Measurements from ENCODE around the gene FAM184B. TPM values are rescaled to one million over a fixed set of nuclear protein-coding genes. Genes with fewer than 3 reads are reported as not detected.
A peak's percentile ranks its signal among the peaks of the same experiment; 100 is the strongest.

The FAM184B gene
- total RNA-seq, 4 donors from 2014 or later = not detected

GRCh38 chr4:17814140-17814539 lies 32.7 kb upstream of the FAM184B start:
- Histone ChIP-seq H3K27ac (no peak overlapping the region), H3K4me3 (no peak overlapping the region), H3K4me1 (peaks cover 2 to 18% (median 5%) of the 10 kb centered on the region in 4 donors), H3K36me3 (no peaks in the 10 kb centered on the region), H3K27me3 (no peaks in the 10 kb centered on the region), H3K9me3 (no peaks in the 10 kb centered on the region)
- WGBS, 2 donors = 72 to 79% methylated on average over 3 of the region's 3 CpGs
- no peak for DNase-seq (ENCODE audit: low spot score in 2 of 2)
- TF ChIP-seq POLR2A (IDR thresholded peaks at IDR 0.05) (no peak), EP300 (IDR thresholded peaks at IDR 0.05) (no peak), CTCF (IDR thresholded peaks at IDR 0.05) (no peak)

- Histone ChIP-seq H3K4me3 (no peak overlapping the region), H3K27me3 (no peaks in the 10 kb centered on the region), H3K9me3 (no peaks in the 10 kb centered on the region), H3K4me1 (peaks cover 5 to 31% (median 17%) of the 10 kb centered on the region in 4 donors), H3K27ac (no peak overlapping the region), H3K36me3 (no peaks in the 10 kb centered on the region)
- 55 to 75% methylated on average over 3 of the region's 3 CpGs for WGBS, 2 donors
- no peak for TF ChIP-seq POLR2A (IDR thresholded peaks at IDR 0.05)
- no peak for TF ChIP-seq CTCF (IDR thresholded peaks at IDR 0.05)
- TF ChIP-seq EP300 (IDR thresholded peaks at IDR 0.05) = no peak
- DNase-seq (ENCODE audit: low spot score in 2 of 2) = no peak
These were observed 31.4 kb upstream of the FAM184B start for GRCh38 chr4:17812801-17813200.

- Histone ChIP-seq H3K36me3 (no peaks in the 10 kb centered on the region), H3K27me3 (no peaks in the 10 kb centered on the region), H3K27ac (no peak overlapping the region), H3K4me1 (peaks cover 5 to 38% (median 24%) of the 10 kb centered on the region in 4 donors), H3K4me3 (no peak overlapping the region), H3K9me3 (no peaks in the 10 kb centered on the region)
- DNase-seq (ENCODE audit: low spot score in 2 of 2) = no peak
- TF ChIP-seq CTCF (IDR thresholded peaks at IDR 0.05) (no peak), POLR2A (IDR thresholded peaks at IDR 0.05) (no peak), EP300 (IDR thresholded peaks at IDR 0.05) (no peak)
- WGBS, 2 donors = 11 to 12% methylated on average over 3 of the region's 3 CpGs
These were observed 30.7 kb upstream of the FAM184B start for GRCh38 chr4:17812125-17812524.

- Histone ChIP-seq H3K36me3 (no peaks in the 10 kb centered on the region), H3K27ac (peak overlapping the region in 1 of 4 donors; percentile 51), H3K4me3 (peak overlapping the region; percentile 46 to 96 (median 72)), H3K9me3 (no peaks in the 10 kb centered on the region), H3K27me3 (no peaks in the 10 kb centered on the region), H3K4me1 (peaks cover 5 to 48% (median 24%) of the 10 kb centered on the region in 4 donors)
- TF ChIP-seq POLR2A (IDR thresholded peaks at IDR 0.05) = no peak
- TF ChIP-seq CTCF (IDR thresholded peaks at IDR 0.05) = no peak
- no peak for TF ChIP-seq EP300 (IDR thresholded peaks at IDR 0.05)
- DNase-seq (ENCODE audit: low spot score in 2 of 2) = no peak
- 0 to 1% methylated on average over 22 to 43 of the region's 48 CpGs for WGBS, 2 donors
These were observed 29.7 kb upstream of the FAM184B start for GRCh38 chr4:17811078-17811603.

GRCh38 chr4:17810260-17811077 lies 29.0 kb upstream of the FAM184B start, which contains the start of the genes DCAF16 and NCAPG:
DCAF16 (minus strand) TSS chr4:17810757; CDS start chr4:17804141, 6,616 bp downstream.
NCAPG (plus strand) TSS chr4:17810979; CDS start chr4:17811078, 99 bp downstream.
- TF ChIP-seq EP300 (IDR thresholded peaks at IDR 0.05) = peak; percentile 96 to 99
- TF ChIP-seq CTCF (IDR thresholded peaks at IDR 0.05) = peak in 1 of 5 experiments; percentile 30
- peak; percentile 90 to 98 for TF ChIP-seq POLR2A (IDR thresholded peaks at IDR 0.05)
- no peaks in the 10 kb centered on the region for H3K9me3 ChIP-seq
- no peaks in the 10 kb centered on the region for H3K36me3 ChIP-seq
- no peaks in the 10 kb centered on the region for H3K27me3 ChIP-seq
- peak; percentile 98 to 99 for DNase-seq (ENCODE audit: low spot score in 2 of 2)
- peaks cover 5 to 54% (median 24%) of the 10 kb centered on the region in 4 donors for H3K4me1 ChIP-seq
- H3K4me3 ChIP-seq = peak within 1 kb of the TSS; percentile 69 to 96 (median 77)
- WGBS, 2 donors = 0 to 1% methylated on average over 45 to 68 of the region's 69 CpGs
- H3K27ac ChIP-seq = peak within 1 kb of the TSS; percentile 95 to 99 (median 98)
